ENCODE data around the gene LNX1. TPM values are rescaled to one million over a fixed set of nuclear protein-coding genes. Genes with fewer than 3 reads are reported as not detected.

The LNX1 gene
- total and polyA plus RNA-seq, 2 of the 13 experiments (the other 11 are each of a cell fraction or from before 2014, with no cell fraction given): 0.49 TPM

DNA sequence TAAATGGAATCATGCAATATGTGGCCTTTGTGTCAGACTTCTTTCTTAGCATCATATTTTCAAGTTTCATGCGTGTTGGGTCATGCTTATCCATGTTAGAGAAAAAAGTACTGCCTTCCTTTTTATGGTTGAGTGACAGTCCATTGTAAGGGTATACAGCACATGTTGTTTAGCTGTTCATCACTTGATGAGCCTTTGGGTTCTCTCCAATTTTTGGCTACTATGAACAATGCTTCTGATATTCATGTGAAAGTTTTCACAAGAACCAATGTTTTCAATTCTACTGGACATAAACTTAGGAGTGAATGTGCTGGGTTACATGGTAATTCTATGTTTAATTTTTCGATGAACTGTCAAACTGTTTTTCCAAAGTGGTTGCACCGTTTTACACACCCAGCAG lies 28.1 kb upstream of the LNX1 start:
- Histone ChIP-seq H2AFZ (ENCODE audit: low read length) (no peak overlapping the region), H3K79me2 (ENCODE audit: insufficient read depth, low read length) (no peaks in the 10 kb centered on the region), H3K27me3 (ENCODE audit: control insufficient read depth in 1 of 2, insufficient read depth in 2 of 2, low read length in 2 of 2) (no peaks in the 10 kb centered on the region; a peak in 1 of 5 replicates), H3K4me1 (ENCODE audit: insufficient read depth, low read length) (no peaks in the 10 kb centered on the region), H4K20me1 (ENCODE audit: insufficient read depth, low read length) (no peaks in the 10 kb centered on the region), H3K4me2 (ENCODE audit: low read depth, low read length) (no peak overlapping the region), H3K27ac (ENCODE audit: extremely low read length, insufficient read depth, low read length) (no peak overlapping the region), H3K4me3 (replicated peaks in 1 of 3; ENCODE audit: insufficient read depth in 1 of 3, low read depth in 2 of 3, low read length in 3 of 3) (no peak overlapping the region), H3K9ac (ENCODE audit: insufficient read depth, low read depth, low read length) (no peak overlapping the region), H3K36me3 (replicated peaks in 1 of 2; ENCODE audit: control insufficient read depth in 1 of 2, insufficient read depth in 2 of 2, low read length in 2 of 2) (no peaks in the 10 kb centered on the region), H3K9me3 (ENCODE audit: low read length) (no peaks in the 10 kb centered on the region)
- FAIRE-seq (no peak), DNase-seq (ENCODE audit: low spot score) (no peak), ATAC-seq (no peak)
- 3% methylated on average over 3 of the region's 3 CpGs for WGBS (ENCODE audit: low lambda C conversion rate)
- POLR2A ChIA-PET: no interaction called here
- CTCF ChIA-PET (ENCODE audit: low intra/inter-chr PET ratio, low total read pairs): no interaction called here
- in situ Hi-C loops (cut with HindIII; ENCODE audit: extremely low pct_ligation_motif_present, low pct_unique_long_range_greater_than_20kb): loop anchor here (25.0 kb wide), 2 partner anchors 432 to 607 kb away; no protein-coding TSS in a partner anchor
- no TSS peak for BruUV-seq (replicated peaks)
- intact Hi-C loops (cut with micrococcal nuclease; ENCODE audit: unreplicated experiment): no loop called here
- TF ChIP-seq TAF1 (CRISPR knock-in tag; IDR thresholded peaks at IDR 0.05) (no peak), HOXA9 (CRISPR knock-in tag; IDR thresholded peaks at IDR 0.05; ENCODE audit: borderline replicate concordance) (no peak), ATF1 (CRISPR knock-in tag; IDR thresholded peaks at IDR 0.05) (no peak), EZH2 (conservative IDR thresholded peaks at IDR 0.05; ENCODE audit: low read depth, low read length) (no peak), DMAP1 (CRISPR knock-in tag; IDR thresholded peaks at IDR 0.05) (no peak), ZNF430 (CRISPR knock-in tag; IDR thresholded peaks at IDR 0.05) (no peak), FOXA1 (IDR thresholded peaks at IDR 0.05) (no peak), FOXA1 (CRISPR knock-in tag; IDR thresholded peaks at IDR 0.05) (no peak)

GRCh38 chr4:53618321-53618720 lies 27.0 kb upstream of the LNX1 start:
- H3K27ac ChIP-seq (ENCODE audit: extremely low read length, insufficient read depth, low read length): no peak overlapping the region
- CTCF ChIA-PET (ENCODE audit: low intra/inter-chr PET ratio, low total read pairs): no interaction called here
- no TSS peak for BruUV-seq (replicated peaks)
- H3K4me2 ChIP-seq (ENCODE audit: low read depth, low read length): no peak overlapping the region
- no peak overlapping the region for H2AFZ ChIP-seq (ENCODE audit: low read length)
- H3K36me3 ChIP-seq (replicated peaks in 1 of 2; ENCODE audit: control insufficient read depth in 1 of 2, insufficient read depth in 2 of 2, low read length in 2 of 2): no peaks in the 10 kb centered on the region
- no peaks in the 10 kb centered on the region for H3K79me2 ChIP-seq (ENCODE audit: insufficient read depth, low read length)
- no peak overlapping the region for H3K9ac ChIP-seq (ENCODE audit: insufficient read depth, low read depth, low read length)
- POLR2A ChIA-PET: no interaction called here
- in situ Hi-C loops (cut with HindIII; ENCODE audit: extremely low pct_ligation_motif_present, low pct_unique_long_range_greater_than_20kb): loop anchor here (25.0 kb wide), 2 partner anchors 431 to 606 kb away; no protein-coding TSS in a partner anchor
- no peaks in the 10 kb centered on the region for H3K9me3 ChIP-seq (ENCODE audit: low read length)
- no peaks in the 10 kb centered on the region for H4K20me1 ChIP-seq (ENCODE audit: insufficient read depth, low read length)
- 0% methylated on average over 1 of the region's 1 CpG for WGBS (ENCODE audit: low lambda C conversion rate)
- no peak for ATAC-seq
- no peak for FAIRE-seq
- intact Hi-C loops (cut with micrococcal nuclease; ENCODE audit: unreplicated experiment): no loop called here
- DNase-seq (ENCODE audit: low spot score): no peak
- TF ChIP-seq KDM2A (CRISPR knock-in tag; IDR thresholded peaks at IDR 0.05; ENCODE audit: borderline replicate concordance, low read depth): no peak
- no peak for TF ChIP-seq KDM1A (CRISPR knock-in tag; IDR thresholded peaks at IDR 0.05)
- TF ChIP-seq U2AF1 (optimal IDR thresholded peaks at IDR 0.05; ENCODE audit: low read depth, low read length): no peak
- no peak for TF ChIP-seq SP4 (CRISPR knock-in tag; IDR thresholded peaks at IDR 0.05)
- TF ChIP-seq SKI (IDR thresholded peaks at IDR 0.05; ENCODE audit: partially characterized antibody): no peak
- TF ChIP-seq FOXO1 (CRISPR knock-in tag; IDR thresholded peaks at IDR 0.05): no peak
- TF ChIP-seq RERE (CRISPR knock-in tag; IDR thresholded peaks at IDR 0.05; ENCODE audit: low read depth): no peak
- TF ChIP-seq NCOA1 (CRISPR knock-in tag; IDR thresholded peaks at IDR 0.05): no peak
- TF ChIP-seq ZNF350 (CRISPR knock-in tag; IDR thresholded peaks at IDR 0.05; ENCODE audit: borderline replicate concordance, low read depth): no peak
- H3K4me3 ChIP-seq (replicated peaks in 1 of 3; ENCODE audit: insufficient read depth in 1 of 3, low read depth in 2 of 3, low read length in 3 of 3): no peak overlapping the region
- no peaks in the 10 kb centered on the region; a peak in 1 of 5 replicates for H3K27me3 ChIP-seq (ENCODE audit: control insufficient read depth in 1 of 2, insufficient read depth in 2 of 2, low read length in 2 of 2)
- H3K4me1 ChIP-seq (ENCODE audit: insufficient read depth, low read length): no peaks in the 10 kb centered on the region

Measured in HepG2 (cell line).